ENCODE data around the gene LHFPL3.

Gene LHFPL3

GRCh38 chr7:104857458-104858425 lies 529.3 kb downstream of the LHFPL3 start:
- DNase-seq, result no peak

GRCh38 chr7:104859754-104860426 lies 531.5 kb downstream of the LHFPL3 start:
- DNase-seq, result no peak

- no peak for DNase-seq
Observed at GRCh38 chr7:104861729-104862390, 533.5 kb downstream of the LHFPL3 start.

- peak; percentile 50 to 51 for DNase-seq
Observed at GRCh38 chr7:104862719-104863118, 534.3 kb downstream of the LHFPL3 start.

GRCh38 chr7:104873401-104873800 lies 545.0 kb downstream of the LHFPL3 start:
- DNase-seq, result no peak

- DNase-seq, result no peak
Observed at GRCh38 chr7:104878577-104878976, 550.2 kb downstream of the LHFPL3 start.

GRCh38 chr7:104883248-104883717 lies 554.9 kb downstream of the LHFPL3 start:
- no peak for DNase-seq

- peak; percentile 76 to 78 for DNase-seq
Observed at GRCh38 chr7:104883718-104884452, 555.5 kb downstream of the LHFPL3 start.

- DNase-seq, result no peak
Observed at GRCh38 chr7:104886651-104887050, 558.2 kb downstream of the LHFPL3 start.

- DNase-seq, result no peak
Observed at GRCh38 chr7:104890216-104890615, 561.8 kb downstream of the LHFPL3 start.

GRCh38 chr7:104891949-104892348 lies 563.5 kb downstream of the LHFPL3 start:
- DNase-seq, result no peak

- DNase-seq, result no peak
Observed at GRCh38 chr7:104894314-104894713, 565.9 kb downstream of the LHFPL3 start.

GRCh38 chr7:104894726-104895521 lies 566.5 kb downstream of the LHFPL3 start:
- DNase-seq, result no peak

GRCh38 chr7:104895522-104896236 lies 567.3 kb downstream of the LHFPL3 start:
- DNase-seq, result no peak

GRCh38 chr7:104898434-104898833 lies 570.0 kb downstream of the LHFPL3 start:
- DNase-seq, result no peak

- no peak for DNase-seq
Observed at GRCh38 chr7:104900525-104901239, 572.3 kb downstream of the LHFPL3 start.

GRCh38 chr7:104901240-104901619 lies 572.8 kb downstream of the LHFPL3 start:
- DNase-seq, result no peak

GRCh38 chr7:104902183-104902582 lies 573.8 kb downstream of the LHFPL3 start:
- no peak for DNase-seq

GRCh38 chr7:104903044-104903443 lies 574.6 kb downstream of the LHFPL3 start:
- no peak for DNase-seq

GRCh38 chr7:104903846-104904245 lies 575.4 kb downstream of the LHFPL3 start:
- no peak for DNase-seq
